CD4-positive, alpha-beta T cell treated with Interleukin-17A for 4 hours (primary cell): ENCODE measurements around the gene DENND5A.
A peak's percentile ranks its signal among the peaks of the same experiment; 100 is the strongest.
"Not testable (repeated sequence)": the region's sequence is repeated elsewhere in the genome, so short reads cannot be mapped to it uniquely, and the experiment has no call there.

Experiments used
- DNase-seq: peaks from one replicate; pipeline ENCODE4 v3.0.0-alpha.2; 2020; ENCODE audit warnings: mixed read lengths

The DENND5A gene

DNA sequence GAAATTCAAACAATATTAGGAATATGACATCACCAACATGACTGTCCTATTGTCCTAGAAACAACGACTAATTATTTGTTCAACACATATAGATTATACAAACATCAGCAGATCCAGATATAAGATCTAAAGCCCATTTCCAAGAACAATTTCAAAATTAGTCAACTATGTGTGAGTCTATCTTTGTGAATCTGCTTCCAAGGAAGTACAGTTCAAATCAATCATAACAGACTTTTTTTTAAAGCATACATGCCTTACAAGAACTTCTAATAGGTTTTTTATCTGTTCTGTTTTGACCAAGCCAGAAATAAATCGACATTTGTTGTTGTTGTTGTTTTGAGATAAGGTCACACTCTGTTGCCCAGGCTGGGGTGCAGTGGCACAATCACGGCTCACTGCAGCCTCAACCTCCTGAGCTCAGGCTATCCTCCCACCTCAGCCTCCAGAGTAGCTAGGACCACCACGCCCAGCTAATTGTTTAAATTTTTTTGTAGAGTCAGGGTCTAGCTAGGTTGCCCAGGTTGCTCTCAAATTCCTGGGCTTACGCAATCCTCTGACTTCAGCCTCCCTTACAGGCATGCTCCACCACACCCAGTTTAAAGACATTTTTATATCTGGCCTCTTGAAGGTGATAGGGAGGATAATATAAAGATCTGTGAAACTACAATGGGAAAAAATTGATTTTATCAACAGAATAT is 54.8 kb downstream of the DENND5A start:
- no peak for DNase-seq

DNA sequence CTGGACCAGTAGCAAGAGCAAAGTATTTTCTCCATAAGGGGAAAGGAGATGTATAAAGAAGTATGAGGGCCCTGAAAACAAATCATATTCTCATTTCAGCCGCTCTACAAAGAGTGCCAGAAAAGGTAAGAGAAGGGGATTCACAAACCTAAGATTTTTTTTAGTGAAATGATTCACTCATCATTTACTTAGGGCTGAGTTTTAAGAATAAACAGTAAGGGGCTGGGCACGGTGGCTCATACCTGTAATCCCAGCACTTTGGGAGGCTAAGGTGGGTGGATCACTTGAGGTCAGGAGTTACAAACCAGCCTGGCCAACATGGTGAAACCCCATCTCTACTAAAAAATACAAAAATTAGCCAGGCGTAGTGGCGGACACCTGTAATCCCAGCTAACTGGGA is 55.5 kb downstream of the DENND5A start:
- not testable (repeated sequence) for DNase-seq

DNA sequence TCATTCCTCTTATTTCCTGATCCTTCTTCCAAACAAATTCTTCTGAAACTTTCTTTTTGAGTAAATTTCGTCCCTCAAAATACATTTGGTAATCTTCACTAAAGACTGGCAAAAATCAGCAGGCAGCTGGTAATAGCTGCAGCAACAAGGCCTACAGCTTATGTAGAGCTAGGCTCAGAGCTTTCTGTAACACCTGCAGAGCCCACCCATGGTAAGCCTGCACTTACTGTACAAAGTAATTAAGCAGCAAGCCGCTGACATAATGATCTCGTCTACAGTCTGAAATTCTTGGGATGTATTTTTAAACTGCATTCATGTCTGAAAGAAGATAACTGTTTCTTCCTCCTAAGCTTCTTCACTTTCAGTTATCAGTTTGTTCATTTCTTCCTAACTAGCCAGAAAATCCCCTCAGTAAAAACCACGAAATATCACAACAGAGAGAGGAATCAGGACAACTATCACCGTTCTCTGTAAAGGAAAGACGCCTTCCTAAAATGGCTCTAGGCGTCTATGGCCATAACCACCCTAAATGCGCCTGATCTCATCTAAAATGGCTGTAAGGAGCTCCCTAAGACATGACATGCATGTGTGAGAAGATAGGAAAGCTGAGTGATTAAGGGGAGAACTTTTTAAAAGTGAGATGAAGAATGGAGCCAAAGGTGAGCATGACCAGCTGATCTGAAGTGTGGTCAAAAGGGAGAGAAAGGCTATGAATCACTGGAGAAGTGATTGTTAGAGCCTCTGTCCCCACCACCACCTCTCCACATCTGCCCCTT is 56.2 kb downstream of the DENND5A start:
- no peak for DNase-seq

DNA sequence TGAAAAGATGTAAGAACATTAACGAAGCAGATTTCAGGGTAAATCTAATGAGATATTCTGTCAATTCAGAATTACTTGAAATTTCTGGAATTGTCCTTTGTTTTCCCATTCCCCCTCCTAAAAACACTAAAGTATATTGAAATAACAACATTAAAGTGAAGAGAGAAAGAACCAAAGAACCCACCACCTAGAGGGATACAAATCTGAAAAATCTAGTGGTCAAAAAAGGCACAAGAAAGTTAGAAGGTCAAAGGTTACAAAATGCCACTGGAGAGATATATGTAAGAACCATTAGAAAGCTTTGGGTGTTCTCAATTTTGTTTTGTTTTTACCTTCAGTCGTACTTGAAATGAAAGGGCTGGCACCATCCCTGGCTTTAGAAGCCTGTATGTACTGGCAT is 57.9 kb downstream of the DENND5A start:
- no peak for DNase-seq

DNA sequence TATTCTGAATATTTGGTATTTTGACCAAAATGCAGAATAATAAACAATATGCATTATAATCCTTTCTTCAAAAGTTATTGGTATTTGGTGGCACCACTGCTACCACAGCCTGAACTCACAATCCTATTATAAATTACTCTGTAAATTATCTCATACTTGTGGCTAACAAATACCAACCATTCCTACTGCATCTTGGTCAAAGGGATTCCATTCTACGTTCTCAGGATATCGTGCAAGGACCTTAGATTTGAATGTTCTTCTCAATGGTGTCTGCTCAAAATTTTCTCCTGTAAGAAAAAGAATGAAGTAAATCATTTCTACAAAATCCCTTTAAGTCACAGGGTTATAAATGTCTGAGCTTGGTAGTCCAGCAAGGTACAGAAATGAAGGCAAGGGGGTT is 58.7 kb downstream of the DENND5A start:
- no peak for DNase-seq

DNA sequence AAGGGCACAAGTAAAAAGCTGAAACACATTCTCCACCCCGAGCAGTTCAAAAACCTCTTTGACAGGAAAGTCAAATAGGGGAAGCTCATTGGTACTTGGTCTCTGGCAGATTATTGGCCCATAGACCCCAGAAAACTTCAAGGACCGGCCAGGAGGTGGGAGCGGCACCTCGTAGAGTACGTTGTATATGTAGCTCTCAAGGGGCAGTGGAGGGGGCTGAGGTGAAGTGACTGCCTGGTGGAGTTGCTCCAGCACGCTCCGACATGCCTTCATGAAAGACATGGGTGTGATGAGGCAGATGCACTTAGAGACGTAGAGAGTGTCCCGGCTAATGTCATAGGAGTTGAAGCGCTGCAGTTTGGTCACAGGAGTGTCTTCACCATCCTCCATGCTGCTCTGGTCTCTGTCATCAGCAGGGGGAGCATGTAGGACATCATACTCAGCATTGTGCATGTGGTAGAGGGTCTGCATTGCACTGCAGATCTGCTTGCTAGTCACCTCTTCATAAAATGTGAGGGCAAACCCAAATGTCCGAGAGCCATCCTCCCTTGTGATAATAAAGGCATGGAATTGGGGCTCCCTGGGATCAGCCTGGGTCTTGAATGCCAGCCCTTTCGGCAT is 61.3 kb downstream of the DENND5A start:
- DNase-seq: peak; percentile 42

DNA sequence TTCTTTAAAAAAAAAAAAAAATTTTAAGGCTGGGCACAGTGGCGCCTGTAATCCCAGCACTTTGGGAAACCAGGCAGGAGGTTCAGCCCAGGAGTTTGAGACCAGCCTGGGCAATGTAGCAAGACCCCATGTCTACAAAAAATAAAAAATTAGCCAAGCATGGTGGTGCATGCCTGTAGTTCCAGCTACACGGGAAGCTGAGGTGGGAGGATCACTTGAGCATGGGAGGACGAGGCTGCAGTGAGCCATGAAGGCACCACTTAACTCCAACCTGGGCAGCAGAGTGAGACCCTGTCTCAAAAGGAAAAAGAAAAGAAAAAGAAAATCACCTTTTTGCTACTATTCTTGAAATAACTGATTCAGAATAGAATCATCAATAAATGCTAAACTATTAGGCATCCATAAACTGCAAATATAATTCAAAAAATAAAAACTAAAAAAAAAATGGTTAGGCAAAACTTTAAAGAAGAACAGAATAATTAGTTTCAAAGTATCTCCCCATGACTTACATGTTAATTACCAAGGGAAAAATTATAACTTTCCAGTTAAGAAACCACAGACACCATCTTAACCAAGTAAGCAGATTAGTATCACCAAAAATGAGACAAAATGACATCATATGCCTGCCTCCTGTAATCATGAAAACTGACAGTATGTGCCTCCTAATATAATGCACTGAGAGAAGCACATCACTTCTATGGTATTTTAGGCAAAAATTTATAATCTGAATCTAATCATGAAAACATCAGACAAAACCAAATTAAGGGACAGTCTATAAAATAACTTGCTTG is 63.6 kb downstream of the DENND5A start:
- DNase-seq: no peak

DNA sequence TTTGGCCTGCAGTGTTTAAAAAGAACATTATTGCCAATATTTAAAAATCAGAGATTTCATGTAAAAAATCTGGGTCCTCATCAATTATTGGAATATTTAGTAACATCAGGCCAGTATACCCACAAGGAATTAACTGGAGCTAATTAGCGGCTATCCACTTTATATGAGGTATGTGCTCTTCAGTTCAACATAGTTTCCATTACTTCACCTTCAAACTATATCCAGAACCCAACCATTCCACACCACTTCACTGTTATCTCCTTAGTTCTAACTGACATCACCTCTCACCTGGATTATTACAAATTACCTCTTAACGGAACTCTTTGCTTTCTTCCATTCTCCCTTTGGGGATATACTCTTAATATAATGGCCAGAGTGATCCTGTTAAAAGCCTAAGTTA is 64.7 kb downstream of the DENND5A start:
- no peak for DNase-seq

DNA sequence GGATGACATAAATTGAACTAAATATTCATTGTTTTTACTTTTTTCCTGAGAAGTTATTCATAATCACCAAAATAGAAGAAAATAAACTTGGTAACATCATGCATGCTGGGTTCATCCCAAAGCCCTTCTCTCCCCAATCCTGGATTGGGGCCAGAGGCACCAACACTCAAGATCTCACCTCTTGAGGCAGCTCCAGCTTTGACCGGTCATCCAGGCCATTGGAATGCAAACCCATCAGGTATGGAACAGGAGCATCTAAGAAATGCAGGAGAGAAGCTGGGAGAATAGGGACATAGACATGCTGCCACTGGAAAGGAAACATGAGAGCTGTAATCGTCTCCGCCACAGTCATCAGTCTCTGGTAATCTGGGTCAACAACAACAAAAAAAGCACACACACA is 71.8 kb downstream of the DENND5A start:
- no peak for DNase-seq

DNA sequence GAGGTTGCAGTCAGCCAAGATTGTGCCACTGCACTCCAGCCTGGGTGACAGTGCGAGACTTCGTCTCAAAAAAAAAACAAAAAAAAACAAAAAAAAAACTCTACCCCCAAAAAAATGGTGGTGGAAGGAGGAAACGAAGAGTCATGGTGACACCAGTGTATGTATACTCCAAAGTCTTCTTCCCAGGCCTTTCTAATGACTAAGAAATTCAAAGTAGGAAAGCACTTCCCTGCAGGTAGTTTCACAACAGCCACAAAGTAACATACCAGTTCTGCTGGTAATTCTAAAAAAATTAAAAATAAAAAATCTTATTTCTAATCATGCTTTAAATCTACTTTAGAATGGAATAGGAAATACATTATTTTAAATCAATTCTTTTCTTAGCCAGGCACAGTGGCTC is 72.6 kb downstream of the DENND5A start:
- DNase-seq: no peak

DNA sequence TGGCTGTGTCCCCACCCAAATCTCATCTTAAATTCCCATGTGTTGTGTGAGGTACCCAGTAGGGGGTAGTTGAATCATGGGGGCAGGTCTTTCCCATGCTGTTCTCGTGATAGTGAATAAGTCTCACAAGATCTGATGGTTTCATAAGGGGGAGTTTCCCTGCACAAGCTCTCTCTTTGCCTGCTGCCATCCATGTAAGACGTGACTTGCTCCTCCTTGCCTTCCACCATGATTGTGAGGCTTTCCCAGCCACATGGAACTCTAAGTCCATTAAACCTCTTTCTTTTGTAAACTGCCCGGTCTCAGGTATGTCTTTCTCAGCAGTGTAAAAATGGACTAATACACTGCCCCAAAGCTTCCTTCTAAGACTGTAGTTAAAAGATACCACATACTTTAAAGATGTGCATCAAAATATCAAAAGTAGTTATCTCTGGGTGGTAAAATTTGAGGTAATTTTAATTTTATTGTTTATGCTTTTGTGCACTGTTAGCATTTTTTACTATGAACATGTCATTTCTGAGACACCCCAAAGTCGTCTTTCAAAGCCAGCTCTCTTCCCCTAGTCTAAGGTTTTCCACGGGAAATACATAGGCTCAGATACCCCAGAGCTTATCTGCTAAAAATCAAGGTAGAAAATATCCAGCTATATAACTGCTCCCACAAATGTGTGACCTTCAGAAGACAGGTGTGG is 74.7 kb downstream of the DENND5A start:
- DNase-seq: not testable (repeated sequence)

DNA sequence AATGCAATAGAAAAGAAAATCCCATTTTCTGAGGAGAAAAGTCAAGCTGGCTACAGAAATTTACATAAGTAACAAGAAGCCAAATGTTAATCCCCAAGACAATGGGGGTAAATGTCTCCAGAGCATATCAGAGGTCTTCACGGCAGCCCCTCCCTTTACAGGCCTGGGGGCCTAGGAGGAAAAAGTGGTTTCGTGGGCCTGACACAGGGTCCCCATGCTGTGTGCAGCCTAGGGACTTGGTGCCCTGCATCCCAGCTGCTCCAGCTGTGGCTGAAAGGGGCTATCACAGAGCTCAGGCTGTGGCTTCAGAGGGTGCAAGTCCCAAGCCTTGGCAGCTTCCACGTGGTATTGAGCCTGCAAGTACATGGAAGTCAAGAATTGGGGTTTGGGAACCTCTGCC is 76.3 kb downstream of the DENND5A start:
- DNase-seq: not testable (repeated sequence)

DNA sequence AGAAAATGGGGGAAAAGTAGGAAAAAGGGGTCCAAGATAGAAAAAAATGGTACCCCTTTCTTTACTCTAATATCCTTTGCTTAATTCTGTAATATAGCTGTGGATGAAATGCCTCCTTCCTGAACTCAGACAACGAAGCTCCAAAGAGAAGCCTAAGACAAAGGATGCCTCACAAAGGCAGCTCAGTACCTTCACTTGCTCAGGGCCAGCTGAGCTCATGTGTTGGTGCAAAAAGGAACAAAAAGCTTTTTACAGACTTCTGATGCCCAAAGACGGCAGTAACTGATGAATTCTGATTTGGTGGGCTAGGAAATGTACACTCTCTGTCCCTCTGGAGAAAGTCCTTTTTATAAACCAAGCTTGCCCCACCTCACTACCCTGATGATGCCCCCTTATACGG is 77.5 kb downstream of the DENND5A start:
- DNase-seq: no peak

DNA sequence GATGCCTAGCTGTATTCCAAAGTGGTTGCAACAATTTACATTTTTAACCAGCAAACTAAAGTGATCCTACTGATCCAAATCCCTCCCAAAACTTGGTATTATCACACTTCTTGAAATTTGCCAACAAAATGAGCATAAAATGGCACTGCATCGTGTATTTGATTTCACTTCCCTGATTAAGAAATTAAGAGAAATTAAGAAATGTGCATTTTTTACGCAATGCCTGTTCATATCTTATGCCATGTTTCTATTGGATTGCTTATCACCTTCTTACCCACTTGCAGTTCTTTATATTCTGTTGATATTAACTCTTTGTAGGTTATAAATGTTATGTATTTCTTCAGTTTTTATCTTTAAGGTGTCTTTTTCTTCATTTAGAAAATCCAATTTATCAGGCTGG is 80.6 kb downstream of the DENND5A start:
- no peak for DNase-seq

DNA sequence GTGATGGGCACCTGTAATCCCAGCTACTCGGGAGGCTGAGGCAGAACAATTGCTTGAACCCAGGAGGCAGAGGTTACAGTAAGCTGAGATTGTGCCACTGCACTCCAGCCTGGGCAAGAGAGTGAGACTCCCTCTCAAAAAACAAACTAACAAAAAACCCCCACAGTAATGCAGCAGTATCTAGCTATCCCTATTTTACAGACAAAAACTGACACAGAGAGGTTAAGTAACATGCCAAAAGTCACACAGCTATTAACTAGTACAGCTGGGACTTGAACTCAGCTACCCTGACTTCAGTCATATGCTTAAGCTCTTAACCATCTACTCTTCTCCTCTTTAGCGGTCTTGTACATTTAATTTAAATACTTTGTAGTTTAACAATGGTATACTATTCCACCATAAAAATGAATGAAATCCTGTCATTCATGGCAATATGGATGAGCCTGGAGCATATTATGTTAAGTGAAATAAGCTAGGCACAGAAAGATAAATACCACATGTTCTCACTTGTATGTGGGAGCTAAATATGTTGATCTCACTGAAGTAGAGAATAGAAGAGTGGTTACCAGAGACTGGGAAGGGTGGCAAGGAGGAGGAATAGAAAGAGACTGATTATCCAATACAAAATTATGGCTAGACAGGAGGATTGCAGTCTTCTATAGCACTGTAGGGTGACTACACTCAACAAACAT is 82.8 kb downstream of the DENND5A start:
- no peak for DNase-seq

DNA sequence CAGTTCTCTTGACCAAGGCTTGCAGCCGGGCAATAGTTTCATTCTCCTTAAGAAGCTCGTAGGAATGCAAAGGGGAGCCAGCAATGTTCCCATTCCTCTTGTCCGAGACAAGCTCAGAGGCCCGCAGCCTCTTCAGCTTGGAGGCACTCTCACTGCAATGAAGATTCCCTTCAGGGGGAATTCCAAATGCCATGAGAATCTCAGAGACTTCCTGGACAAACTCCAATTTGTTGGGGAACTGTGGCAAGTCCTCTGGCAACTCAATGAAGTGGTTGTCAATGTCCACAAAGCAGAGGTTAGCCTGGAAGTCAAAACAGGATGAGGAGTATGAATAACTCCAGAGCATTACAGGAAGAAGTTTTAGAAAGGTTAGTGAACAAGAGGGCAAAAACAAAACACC is 84.4 kb downstream of the DENND5A start:
- DNase-seq: no peak

DNA sequence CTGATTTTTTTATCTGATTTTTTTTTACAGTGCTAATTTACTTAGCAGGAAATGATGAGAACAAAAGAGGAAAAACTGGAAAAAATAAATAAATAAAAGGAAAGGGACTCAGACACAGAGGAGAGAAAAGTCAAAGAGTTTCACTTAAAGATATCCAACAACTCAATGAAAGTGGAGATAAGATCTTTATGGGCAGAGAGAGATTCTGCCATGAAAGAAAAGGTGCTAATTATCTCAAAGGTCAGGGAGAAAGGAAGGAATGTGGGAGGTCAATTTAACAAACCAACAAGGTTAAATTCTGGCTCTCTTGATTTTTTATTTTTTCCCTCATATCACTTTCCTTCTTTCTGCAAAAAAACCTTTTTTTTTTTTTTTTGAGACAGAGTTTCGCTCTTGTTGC is 86.0 kb downstream of the DENND5A start:
- DNase-seq: no peak

DNA sequence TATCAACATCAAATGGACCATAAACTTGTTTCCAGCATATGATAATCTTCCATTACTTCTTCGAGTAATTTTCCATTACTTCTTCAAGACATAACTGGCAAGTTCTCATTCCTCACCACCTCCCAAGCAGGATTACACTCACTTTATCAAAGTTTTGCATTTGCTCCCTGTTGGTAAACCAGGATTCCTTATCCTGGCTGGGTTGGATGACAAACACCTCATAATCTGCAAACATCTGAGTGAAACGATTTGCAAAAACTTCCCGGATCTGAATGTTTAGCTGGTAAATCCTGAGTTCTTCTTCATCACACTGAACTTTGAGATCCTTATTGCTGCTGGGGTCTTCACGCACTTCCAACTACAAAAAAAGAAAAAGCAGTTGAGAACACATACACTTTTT is 86.4 kb downstream of the DENND5A start:
- DNase-seq: no peak

DNA sequence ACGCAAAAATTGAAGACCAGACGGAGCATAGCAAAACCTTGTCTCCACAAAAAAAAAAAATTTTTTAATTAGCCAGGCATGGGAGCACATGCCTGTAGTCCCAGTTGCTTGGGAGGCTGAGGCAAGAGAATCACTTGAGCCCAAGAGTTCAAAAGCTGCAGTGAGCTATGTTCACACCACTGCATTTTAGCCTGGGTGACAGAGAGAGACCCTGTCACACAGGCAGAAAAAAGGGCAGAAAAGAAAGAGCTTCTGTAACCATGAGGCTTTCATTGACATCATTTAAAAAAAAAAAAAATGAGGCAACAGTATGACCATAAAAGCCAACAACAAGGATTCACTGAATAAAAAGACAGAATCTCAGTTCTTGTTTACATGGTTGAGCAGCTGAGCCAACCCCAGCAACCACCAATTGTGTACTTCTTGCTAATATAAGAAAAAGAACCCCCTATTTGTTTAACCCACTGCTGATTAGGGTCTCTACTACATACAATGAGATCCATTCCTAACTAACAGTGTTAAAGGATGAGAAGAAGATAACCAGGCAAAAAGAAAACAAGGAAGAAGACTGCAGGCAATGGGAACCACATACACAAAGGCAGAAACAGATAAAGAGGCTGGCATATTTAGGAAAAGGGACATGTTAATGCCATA is 87.6 kb downstream of the DENND5A start:
- no peak for DNase-seq

DNA sequence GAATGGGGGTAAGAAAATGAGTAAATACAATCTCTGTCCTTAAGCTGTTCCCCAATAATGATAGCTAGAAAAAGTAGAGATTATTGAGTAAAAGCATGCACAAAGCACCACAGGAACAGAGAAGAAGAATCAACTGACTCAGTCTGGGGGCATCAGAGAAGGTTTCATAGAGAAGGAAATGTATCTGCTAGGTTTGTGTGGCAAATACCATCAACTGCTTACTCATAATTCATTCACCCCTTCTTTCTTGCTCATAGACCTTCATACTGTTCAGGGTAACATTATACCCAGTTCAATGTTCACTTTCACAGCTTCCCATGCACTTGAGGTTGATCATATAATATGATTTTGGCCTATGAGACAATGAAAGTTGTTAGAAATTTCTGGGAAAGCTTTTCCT is 88.6 kb downstream of the DENND5A start:
- no peak for DNase-seq

DNA sequence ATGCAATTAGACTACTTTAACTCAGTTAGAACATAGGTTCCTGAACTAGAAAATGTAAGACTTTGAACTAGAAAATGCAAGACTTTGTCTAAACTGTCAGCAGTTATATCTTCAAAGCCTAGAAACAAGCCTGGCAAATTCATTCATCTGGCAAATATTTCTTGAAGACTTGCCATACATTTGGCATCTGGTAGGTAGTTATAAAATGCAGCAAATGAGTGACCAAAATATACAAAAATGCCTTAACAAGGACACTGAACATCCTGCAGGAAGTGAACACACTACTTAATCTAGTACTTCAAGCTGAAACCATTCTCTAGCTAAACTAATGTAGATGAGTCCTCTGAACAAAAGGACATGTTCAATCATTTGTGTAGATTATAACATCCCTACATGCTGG is 89.0 kb downstream of the DENND5A start:
- no peak for DNase-seq

DNA sequence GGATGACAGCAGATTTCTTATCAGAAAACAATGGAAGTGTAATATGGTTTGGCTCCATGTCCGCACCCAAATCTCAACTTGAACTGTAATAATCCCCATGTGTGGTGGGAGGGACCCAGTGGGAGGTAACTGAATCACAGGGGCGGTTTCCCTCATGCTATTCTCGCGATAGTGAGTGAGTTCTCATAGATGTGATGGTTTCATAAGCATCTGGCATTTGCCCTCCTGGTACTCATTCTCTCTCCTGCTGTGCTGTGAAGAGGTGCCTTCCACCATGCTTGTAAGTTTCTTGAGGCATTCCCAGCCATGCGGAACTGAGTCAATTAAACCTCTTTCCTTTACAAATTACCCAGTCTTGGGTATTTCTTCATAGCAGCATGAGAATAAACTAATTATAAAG is 92.8 kb downstream of the DENND5A start:
- no peak for DNase-seq
